Measurements from ENCODE around the gene VSX2.

DNA sequence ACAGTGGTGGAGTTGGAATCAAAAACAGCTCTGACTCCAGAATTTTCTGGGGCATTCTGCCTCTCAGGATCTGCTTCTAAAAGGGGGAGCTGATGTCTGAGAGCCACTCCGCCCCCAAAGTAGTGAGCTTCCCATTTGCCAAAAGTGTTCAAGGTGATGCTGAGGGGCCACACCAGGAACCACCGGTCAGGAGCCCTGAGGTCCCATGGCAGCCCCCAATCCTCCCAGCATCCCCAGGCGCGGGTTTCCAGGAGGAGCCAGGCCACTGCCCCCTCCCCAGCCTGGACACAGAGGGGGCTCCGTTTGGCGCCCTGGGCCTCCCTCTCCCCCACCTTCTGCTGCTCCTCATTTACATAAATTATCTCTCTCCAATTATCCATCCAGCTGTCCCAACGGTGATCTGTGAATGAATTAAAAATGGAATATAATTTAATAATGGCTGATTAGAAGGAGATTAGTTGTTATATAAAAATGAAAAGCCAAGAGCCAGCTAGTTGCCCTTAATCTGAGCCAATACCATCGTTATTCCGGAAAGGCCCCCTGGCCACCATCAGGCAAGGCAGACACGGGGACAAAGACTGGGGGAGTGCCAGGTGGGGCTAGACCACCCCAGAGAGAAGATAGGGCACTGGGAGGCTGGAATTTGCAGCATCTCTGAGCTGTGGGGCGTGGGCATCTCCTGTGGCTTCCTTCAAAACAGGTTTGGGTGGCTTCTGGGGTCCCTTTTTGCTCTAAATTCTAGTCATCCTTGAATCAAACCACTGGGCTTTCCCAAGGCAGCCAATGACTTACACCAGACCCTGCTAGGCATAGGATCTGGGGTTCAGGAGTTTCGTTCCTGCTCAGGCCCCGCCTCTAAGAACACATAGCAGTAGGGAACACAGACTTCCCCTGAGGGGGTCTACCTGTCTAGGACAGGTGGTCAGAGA lies 19.7 kb upstream of the VSX2 start:
- TF ChIP-seq, protein P1, sequence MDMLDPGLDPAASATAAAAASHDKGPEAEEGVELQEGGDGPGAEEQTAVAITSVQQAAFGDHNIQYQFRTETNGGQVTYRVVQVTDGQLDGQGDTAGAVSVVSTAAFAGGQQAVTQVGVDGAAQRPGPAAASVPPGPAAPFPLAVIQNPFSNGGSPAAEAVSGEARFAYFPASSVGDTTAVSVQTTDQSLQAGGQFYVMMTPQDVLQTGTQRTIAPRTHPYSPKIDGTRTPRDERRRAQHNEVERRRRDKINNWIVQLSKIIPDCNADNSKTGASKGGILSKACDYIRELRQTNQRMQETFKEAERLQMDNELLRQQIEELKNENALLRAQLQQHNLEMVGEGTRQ (IDR thresholded peaks at IDR 0.05; ENCODE audit: borderline replicate concordance, low read depth, low read length) = no peak
- TF ChIP-seq, protein P2, sequence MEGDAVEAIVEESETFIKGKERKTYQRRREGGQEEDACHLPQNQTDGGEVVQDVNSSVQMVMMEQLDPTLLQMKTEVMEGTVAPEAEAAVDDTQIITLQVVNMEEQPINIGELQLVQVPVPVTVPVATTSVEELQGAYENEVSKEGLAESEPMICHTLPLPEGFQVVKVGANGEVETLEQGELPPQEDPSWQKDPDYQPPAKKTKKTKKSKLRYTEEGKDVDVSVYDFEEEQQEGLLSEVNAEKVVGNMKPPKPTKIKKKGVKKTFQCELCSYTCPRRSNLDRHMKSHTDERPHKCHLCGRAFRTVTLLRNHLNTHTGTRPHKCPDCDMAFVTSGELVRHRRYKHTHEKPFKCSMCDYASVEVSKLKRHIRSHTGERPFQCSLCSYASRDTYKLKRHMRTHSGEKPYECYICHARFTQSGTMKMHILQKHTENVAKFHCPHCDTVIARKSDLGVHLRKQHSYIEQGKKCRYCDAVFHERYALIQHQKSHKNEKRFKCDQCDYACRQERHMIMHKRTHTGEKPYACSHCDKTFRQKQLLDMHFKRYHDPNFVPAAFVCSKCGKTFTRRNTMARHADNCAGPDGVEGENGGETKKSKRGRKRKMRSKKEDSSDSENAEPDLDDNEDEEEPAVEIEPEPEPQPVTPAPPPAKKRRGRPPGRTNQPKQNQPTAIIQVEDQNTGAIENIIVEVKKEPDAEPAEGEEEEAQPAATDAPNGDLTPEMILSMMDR (IDR thresholded peaks at IDR 0.05) = no peak
- TF ChIP-seq, protein P3, sequence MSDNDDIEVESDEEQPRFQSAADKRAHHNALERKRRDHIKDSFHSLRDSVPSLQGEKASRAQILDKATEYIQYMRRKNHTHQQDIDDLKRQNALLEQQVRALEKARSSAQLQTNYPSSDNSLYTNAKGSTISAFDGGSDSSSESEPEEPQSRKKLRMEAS (IDR thresholded peaks at IDR 0.05; ENCODE audit: low read depth) = no peak
- TF ChIP-seq YY1 (IDR thresholded peaks at IDR 0.05; ENCODE audit: low read depth) (no peak), TEAD4 (IDR thresholded peaks at IDR 0.05; ENCODE audit: borderline replicate concordance, insufficient read depth) (no peak), SIN3A (IDR thresholded peaks at IDR 0.05; ENCODE audit: borderline replicate concordance, low read depth, low read length) (no peak), POLR2AphosphoS5 (IDR thresholded peaks at IDR 0.05; ENCODE audit: low read depth, low read length) (no peak)
- TF ChIP-seq, protein P4, sequence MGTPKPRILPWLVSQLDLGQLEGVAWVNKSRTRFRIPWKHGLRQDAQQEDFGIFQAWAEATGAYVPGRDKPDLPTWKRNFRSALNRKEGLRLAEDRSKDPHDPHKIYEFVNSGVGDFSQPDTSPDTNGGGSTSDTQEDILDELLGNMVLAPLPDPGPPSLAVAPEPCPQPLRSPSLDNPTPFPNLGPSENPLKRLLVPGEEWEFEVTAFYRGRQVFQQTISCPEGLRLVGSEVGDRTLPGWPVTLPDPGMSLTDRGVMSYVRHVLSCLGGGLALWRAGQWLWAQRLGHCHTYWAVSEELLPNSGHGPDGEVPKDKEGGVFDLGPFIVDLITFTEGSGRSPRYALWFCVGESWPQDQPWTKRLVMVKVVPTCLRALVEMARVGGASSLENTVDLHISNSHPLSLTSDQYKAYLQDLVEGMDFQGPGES (IDR thresholded peaks at IDR 0.05; ENCODE audit: low read depth, low read length) = no peak

Measured in SK-N-SH (cell line).